ENCODE data around the gene TCF7L1. TPM values are rescaled to one million over a fixed set of nuclear protein-coding genes. Genes with fewer than 3 reads are reported as not detected.

Gene TCF7L1
- total RNA-seq, 1 donor from 2014 or later, result 48.3 TPM

- Mint-ChIP-seq H3K4me1 (peaks cover 68% of the 10 kb centered on the region), H3K9me3 (no peaks in the 10 kb centered on the region), H3K27me3 (ENCODE audit: low read depth) (no peaks in the 10 kb centered on the region), H3K27ac (peak overlapping the region; percentile 54), H3K36me3 (peaks cover 3% of the 10 kb centered on the region), H3K4me3 (no peak overlapping the region)
- no peak for TF ChIP-seq CTCF (IDR thresholded peaks at IDR 0.05; ENCODE audit: unreplicated experiment)
- DNase-seq (ENCODE audit: low spot score in 2 of 2, unreplicated experiment in 2 of 2), result no peak
Measured at GRCh38 chr2:85242321-85242720, 109.1 kb downstream of the TCF7L1 start.

GRCh38 chr2:85243101-85244072 lies 110.2 kb downstream of the TCF7L1 start:
- peak; percentile 53 for TF ChIP-seq CTCF (IDR thresholded peaks at IDR 0.05; ENCODE audit: unreplicated experiment)
- no peaks in the 10 kb centered on the region for H3K9me3 Mint-ChIP-seq
- no peak overlapping the region for H3K4me3 Mint-ChIP-seq
- peaks cover 3% of the 10 kb centered on the region for H3K36me3 Mint-ChIP-seq
- DNase-seq (ENCODE audit: low spot score in 2 of 2, unreplicated experiment in 2 of 2), result peak in 1 of 2 experiments; percentile 63
- H3K27me3 Mint-ChIP-seq (ENCODE audit: low read depth), result no peaks in the 10 kb centered on the region
- H3K4me1 Mint-ChIP-seq, result peaks cover 67% of the 10 kb centered on the region
- H3K27ac Mint-ChIP-seq, result peak overlapping the region; percentile 64

- no peak for DNase-seq (ENCODE audit: low spot score in 2 of 2, unreplicated experiment in 2 of 2)
- no peak for TF ChIP-seq CTCF (IDR thresholded peaks at IDR 0.05; ENCODE audit: unreplicated experiment)
- Mint-ChIP-seq H3K4me1 (peaks cover 77% of the 10 kb centered on the region), H3K27ac (peak overlapping the region; percentile 23), H3K27me3 (ENCODE audit: low read depth) (no peaks in the 10 kb centered on the region), H3K36me3 (peaks cover 3% of the 10 kb centered on the region), H3K4me3 (no peak overlapping the region), H3K9me3 (no peaks in the 10 kb centered on the region)
Measured at GRCh38 chr2:85244828-85245227, 111.6 kb downstream of the TCF7L1 start.

- no peaks in the 10 kb centered on the region for H3K9me3 Mint-ChIP-seq
Measured at GRCh38 chr2:85245891-85246290, 112.7 kb downstream of the TCF7L1 start.

GRCh38 chr2:85246348-85246747 lies 113.2 kb downstream of the TCF7L1 start:
- TF ChIP-seq CTCF (IDR thresholded peaks at IDR 0.05; ENCODE audit: unreplicated experiment), result no peak
- Mint-ChIP-seq H3K36me3 (no peaks in the 10 kb centered on the region), H3K4me3 (no peak overlapping the region), H3K4me1 (peaks cover 72% of the 10 kb centered on the region), H3K27ac (peak overlapping the region; percentile 47), H3K27me3 (ENCODE audit: low read depth) (no peaks in the 10 kb centered on the region), H3K9me3 (no peaks in the 10 kb centered on the region)
- no peak for DNase-seq (ENCODE audit: low spot score in 2 of 2, unreplicated experiment in 2 of 2)

More at GRCh38 chr2:85245891-85246290, 112.7 kb downstream of the TCF7L1 start:
- peaks cover 75% of the 10 kb centered on the region for H3K4me1 Mint-ChIP-seq
- TF ChIP-seq CTCF (IDR thresholded peaks at IDR 0.05; ENCODE audit: unreplicated experiment), result no peak
- no peak overlapping the region for H3K27ac Mint-ChIP-seq
- H3K4me3 Mint-ChIP-seq, result no peak overlapping the region
- no peaks in the 10 kb centered on the region for H3K36me3 Mint-ChIP-seq
- H3K27me3 Mint-ChIP-seq (ENCODE audit: low read depth), result no peaks in the 10 kb centered on the region
- no peak for DNase-seq (ENCODE audit: low spot score in 2 of 2, unreplicated experiment in 2 of 2)

Data from mesothelial cell of epicardium (in vitro differentiated cells).